Thyroid gland (tissue), 4 donors: ENCODE data around the gene COX7B2.

Experiments used
- POLR2A ChIP-seq, 2 donors: fragments of 450-650 bp; IDR thresholded peaks; one replicate each; pipeline ENCODE4 v1.6.1; 2017; ENCODE audit warnings: antibody characterized with exemption in 2 of 2, mild to moderate bottlenecking in 2 of 2, moderate library complexity in 1 of 2
- TF ChIP-seq, protein P1 (sequence below), 6 experiments: fragments of 200-600 bp in 3 of 6; fragments of 450-650 bp in 3 of 6; sonication (generic) in 3 of 6; IDR thresholded peaks; one replicate each; pipeline ENCODE4 v1.5.1; 2016 to 2019; ENCODE audit warnings: antibody characterized with exemption in 6 of 6, mild to moderate bottlenecking in 2 of 6, inconsistent platforms in 1 of 6, moderate library complexity in 1 of 6

DNA sequence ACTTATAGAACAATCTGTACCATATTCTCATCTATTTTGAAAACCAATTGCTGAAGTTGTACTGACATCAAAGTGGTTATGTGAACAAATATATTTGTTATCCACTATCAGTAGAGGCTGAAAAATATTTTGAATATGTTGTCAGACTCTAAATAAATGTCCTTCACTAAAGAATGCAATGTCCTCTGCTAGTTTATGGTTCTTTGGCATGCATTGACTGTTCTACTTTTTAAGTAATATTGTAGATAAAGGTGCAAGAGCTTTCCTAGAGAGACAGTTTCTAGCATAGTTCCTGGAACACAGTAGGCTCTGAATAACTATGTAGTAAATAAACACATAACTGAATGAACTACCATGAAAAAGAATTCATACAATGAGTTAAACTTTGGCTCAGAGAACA lies 18.2 kb upstream of the COX7B2 start:
- TF ChIP-seq, protein P1, sequence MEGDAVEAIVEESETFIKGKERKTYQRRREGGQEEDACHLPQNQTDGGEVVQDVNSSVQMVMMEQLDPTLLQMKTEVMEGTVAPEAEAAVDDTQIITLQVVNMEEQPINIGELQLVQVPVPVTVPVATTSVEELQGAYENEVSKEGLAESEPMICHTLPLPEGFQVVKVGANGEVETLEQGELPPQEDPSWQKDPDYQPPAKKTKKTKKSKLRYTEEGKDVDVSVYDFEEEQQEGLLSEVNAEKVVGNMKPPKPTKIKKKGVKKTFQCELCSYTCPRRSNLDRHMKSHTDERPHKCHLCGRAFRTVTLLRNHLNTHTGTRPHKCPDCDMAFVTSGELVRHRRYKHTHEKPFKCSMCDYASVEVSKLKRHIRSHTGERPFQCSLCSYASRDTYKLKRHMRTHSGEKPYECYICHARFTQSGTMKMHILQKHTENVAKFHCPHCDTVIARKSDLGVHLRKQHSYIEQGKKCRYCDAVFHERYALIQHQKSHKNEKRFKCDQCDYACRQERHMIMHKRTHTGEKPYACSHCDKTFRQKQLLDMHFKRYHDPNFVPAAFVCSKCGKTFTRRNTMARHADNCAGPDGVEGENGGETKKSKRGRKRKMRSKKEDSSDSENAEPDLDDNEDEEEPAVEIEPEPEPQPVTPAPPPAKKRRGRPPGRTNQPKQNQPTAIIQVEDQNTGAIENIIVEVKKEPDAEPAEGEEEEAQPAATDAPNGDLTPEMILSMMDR (IDR thresholded peaks at IDR 0.05), result no peak
- TF ChIP-seq POLR2A (IDR thresholded peaks at IDR 0.05), result no peak
